HCT116 (cell line): ENCODE data around the gene TFEB. TPM values are rescaled to one million over a fixed set of nuclear protein-coding genes. Genes with fewer than 3 reads are reported as not detected.

Experiments used
- ATAC-seq: fragments of 200-7000 bp; cut with Tn5 transposase; 2 replicates; pipeline ENCODE4 v1.9.1; 2020; ENCODE audit warnings: mild to moderate bottlenecking, moderate library complexity
- BruUV-seq: library from RNA; stranded (reverse); fragments of 400-500 nt; replicated peaks from 2 replicates; lab custom pipeline; 2021; lab: Mats Ljungman, UMichigan
- CTCF ChIA-PET: fragments of 300-600 bp; sonication (Branson Sonifier 250); formaldehyde crosslinking; loops from one replicate; lab custom pipeline; 2021; ENCODE audit warnings: antibody characterized with exemption; lab: Charles Lee
- POLR2A ChIA-PET: fragments of 300-600, 350-600 bp; sonication (Branson Sonifier 250); formaldehyde crosslinking; loops from one replicate; lab custom pipeline; 2021; ENCODE audit warnings: antibody characterized with exemption; lab: Charles Lee
- RAD21 ChIA-PET, 2 experiments: fragments of 300-600 bp; sonication (Branson Sonifier 250); formaldehyde crosslinking; loops; one replicate each; lab custom pipeline; 2023; ENCODE audit warnings: low total read pairs in 2 of 2; ENCODE audit not compliant: uncharacterized antibody in 2 of 2, unreplicated experiment in 2 of 2, low non-redundant PET in 1 of 2; lab: Charles Lee
- DNase-seq: peaks from one replicate; pipeline ENCODE4 v3.0.0-alpha.2; 2010; ENCODE audit warnings: low read depth, low spot score
- H2AFZ ChIP-seq: fragments of 200-600 bp; shearing (Covaris generic), sonication (generic); 2 replicates; pipeline ENCODE4 v1.6.1; 2017; ENCODE audit warnings: low read depth, mixed run types, mixed read lengths, antibody characterized with exemption, low read length; ENCODE audit not compliant: poor library complexity, severe bottlenecking
- H3K27ac ChIP-seq: 2 replicates; pipeline ENCODE4 v1.5.1; 2012; ENCODE audit warnings: low read depth, low read length
- H3K27me3 ChIP-seq: fragments of 200-600 bp; sonication (generic); 2 replicates; pipeline ENCODE4 v1.6.1; 2016; ENCODE audit warnings: mixed run types, low read length, mixed read lengths; ENCODE audit not compliant: insufficient read depth
- H3K36me3 ChIP-seq, 2 experiments: fragments of 200-500 bp in 1 of 2; fragments of 200-600 bp in 1 of 2; sonication (Bioruptor generic) in 1 of 2; sonication (generic) in 1 of 2; 2 replicates each; pipeline versions ENCODE4 v1.5.1 to v1.6.1; 2014 to 2016; ENCODE audit warnings: low read length in 2 of 2, inconsistent platforms in 1 of 2, mixed read lengths in 1 of 2, mixed run types in 1 of 2; ENCODE audit not compliant: insufficient read depth in 2 of 2, control insufficient read depth in 1 of 2
- H3K4me1 ChIP-seq, 2 experiments: fragments of 200-600 bp in 1 of 2; sonication (generic) in 1 of 2; 2 replicates each; pipeline versions ENCODE4 v1.5.1 to v1.6.1; 2012 to 2017; ENCODE audit warnings: low read length in 2 of 2, inconsistent platforms in 1 of 2, mild to moderate bottlenecking in 1 of 2, mixed read lengths in 1 of 2, mixed run types in 1 of 2, moderate library complexity in 1 of 2; ENCODE audit not compliant: insufficient read depth in 2 of 2, control insufficient read depth in 1 of 2
- H3K4me2 ChIP-seq: fragments of 200-600 bp; sonication (generic); 2 replicates; pipeline ENCODE4 v1.6.1; 2017; ENCODE audit warnings: mixed run types, low read length, mixed read lengths
- H3K4me3 ChIP-seq, 2 experiments: fragments of 200-600 bp in 1 of 2; sonication (generic) in 1 of 2; replicated peaks in 1 of 2; 2 replicates each; pipeline ENCODE4 v1.5.1; 2011 to 2016; ENCODE audit warnings: low read length in 2 of 2, control low read depth in 1 of 2, low read depth in 1 of 2, mild to moderate bottlenecking in 1 of 2, mixed read lengths in 1 of 2, mixed run types in 1 of 2
- H3K79me2 ChIP-seq: fragments of 200-600 bp; sonication (generic); 2 replicates; pipeline ENCODE4 v1.6.1; 2017; ENCODE audit warnings: mild to moderate bottlenecking, mixed run types, low read length, moderate library complexity, mixed read lengths; ENCODE audit not compliant: insufficient read depth
- H3K9ac ChIP-seq: fragments of 200-600 bp; sonication (generic); 2 replicates; pipeline ENCODE4 v1.6.1; 2016; ENCODE audit warnings: low read length, mixed read lengths
- H3K9me2 ChIP-seq: fragments of 200-600 bp; sonication (generic), shearing (Covaris generic); 2 replicates; pipeline ENCODE4 v1.6.1; 2017; ENCODE audit warnings: mixed run types, mild to moderate bottlenecking, moderate library complexity; ENCODE audit not compliant: insufficient read depth
- H3K9me3 ChIP-seq, 2 experiments: fragments of 200-500 bp in 1 of 2; fragments of 200-600 bp in 1 of 2; sonication (Bioruptor generic) in 1 of 2; sonication (generic) in 1 of 2; 2 replicates each; pipeline ENCODE4 v1.6.1; 2014 to 2017; ENCODE audit warnings: low read length in 2 of 2, mixed read lengths in 2 of 2, inconsistent platforms in 1 of 2, low read depth in 1 of 2, mild to moderate bottlenecking in 1 of 2, mixed run types in 1 of 2, moderate library complexity in 1 of 2; ENCODE audit not compliant: control insufficient read depth in 1 of 2, insufficient read depth in 1 of 2
- H4K20me1 ChIP-seq: fragments of 200-600 bp; sonication (generic), shearing (Covaris generic); 2 replicates; pipeline ENCODE4 v1.6.1; 2017; ENCODE audit warnings: mixed run types, mild to moderate bottlenecking, moderate library complexity; ENCODE audit not compliant: insufficient read depth
- EGR1 ChIP-seq: IDR thresholded peaks from 2 replicates; pipeline ENCODE4 v1.6.1; 2012; ENCODE audit warnings: low read depth
- ELF1 ChIP-seq: IDR thresholded peaks from 2 replicates; pipeline ENCODE4 v1.6.1; 2012; ENCODE audit warnings: low read depth, borderline replicate concordance
- EZH2 ChIP-seq: fragments of 200-600 bp; sonication (generic); IDR thresholded peaks from 2 replicates; pipeline ENCODE4 v1.6.1; 2017; ENCODE audit warnings: antibody characterized with exemption, mixed run types
- EZH2phosphoT487 ChIP-seq: fragments of 200-600 bp; IDR thresholded peaks from 2 replicates; pipeline ENCODE4 v1.6.1; 2018; ENCODE audit warnings: antibody characterized with exemption, borderline replicate concordance
- RAD21 ChIP-seq: IDR thresholded peaks from 2 replicates; pipeline ENCODE4 v1.6.1; 2012; ENCODE audit warnings: low read depth, mild to moderate bottlenecking
- SRF ChIP-seq: IDR thresholded peaks from 2 replicates; pipeline ENCODE4 v1.6.1; 2012; ENCODE audit warnings: low read depth
- ZNF274 ChIP-seq: fragments of 200-500 bp; sonication (Bioruptor generic); IDR thresholded peaks from 2 replicates; pipeline ENCODE4 v1.6.1; 2014; ENCODE audit warnings: mild to moderate bottlenecking, low read depth, low read length, inconsistent platforms
- intact Hi-C: fragments of 100-400 bp; cut with micrococcal nuclease; formaldehyde crosslinking; loops from 2 replicates; pipeline ENCODE4 v1.10.0; 2022
- total RNA-seq: library from RNA; stranded (reverse); gene quantifications from one replicate; pipeline ENCODE4 v1.2.1, GENCODE V29; 2021; ENCODE audit not compliant: unreplicated experiment
- TF ChIP-seq, protein P1 (sequence below): IDR thresholded peaks from 2 replicates; pipeline ENCODE4 v1.6.1; 2012
- TF ChIP-seq, protein P2 (sequence below), 3 experiments: fragments of 200-600 bp in 1 of 3; sonication (generic) in 1 of 3; IDR thresholded peaks in 2 of 3; conservative IDR thresholded peaks in 1 of 3; 2 replicates each; pipeline ENCODE4 v1.5.1; 2012 to 2017; ENCODE audit warnings: low read depth in 2 of 3, low read length in 2 of 3, antibody characterized with exemption in 1 of 3, borderline replicate concordance in 1 of 3, control low read depth in 1 of 3, mild to moderate bottlenecking in 1 of 3, mixed read lengths in 1 of 3, mixed run types in 1 of 3, moderate library complexity in 1 of 3; ENCODE audit not compliant: insufficient read depth in 1 of 3

Gene TFEB
- total RNA-seq, 1 experiment from 2014 or later, result 4.8 TPM

DNA sequence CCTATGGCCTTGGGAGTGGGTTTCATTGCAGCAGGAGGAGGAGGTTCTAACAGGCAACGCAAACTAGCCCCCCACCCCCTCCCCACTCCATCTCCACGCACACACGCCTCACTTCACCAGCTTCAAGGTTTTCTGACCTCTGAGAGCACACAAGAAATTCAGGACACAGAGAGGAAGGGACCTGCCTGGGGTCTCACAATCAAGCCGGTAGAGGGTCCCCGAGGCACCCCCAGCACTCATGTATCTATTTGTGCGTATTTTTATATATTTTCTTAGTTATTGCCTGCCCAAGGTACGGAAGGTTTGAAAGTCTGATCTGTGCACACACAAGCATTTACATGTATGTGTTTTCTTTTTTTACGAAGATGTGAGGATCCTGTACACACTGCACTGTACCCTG is 80.2 kb downstream of the TFEB start:
- no peak overlapping the region for H2AFZ ChIP-seq
- H3K4me2 ChIP-seq, result no peak overlapping the region
- no TSS peak for BruUV-seq
- H3K4me1 ChIP-seq, result no peaks in the 10 kb centered on the region
- H3K4me3 ChIP-seq, result no peak overlapping the region
- TF ChIP-seq ZNF274 (no peak), EZH2phosphoT487 (no peak), EGR1 (no peak), ELF1 (no peak), RAD21 (no peak)
- TF ChIP-seq, protein P1, sequence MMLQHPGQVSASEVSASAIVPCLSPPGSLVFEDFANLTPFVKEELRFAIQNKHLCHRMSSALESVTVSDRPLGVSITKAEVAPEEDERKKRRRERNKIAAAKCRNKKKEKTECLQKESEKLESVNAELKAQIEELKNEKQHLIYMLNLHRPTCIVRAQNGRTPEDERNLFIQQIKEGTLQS, result no peak
- TF ChIP-seq, protein P2, sequence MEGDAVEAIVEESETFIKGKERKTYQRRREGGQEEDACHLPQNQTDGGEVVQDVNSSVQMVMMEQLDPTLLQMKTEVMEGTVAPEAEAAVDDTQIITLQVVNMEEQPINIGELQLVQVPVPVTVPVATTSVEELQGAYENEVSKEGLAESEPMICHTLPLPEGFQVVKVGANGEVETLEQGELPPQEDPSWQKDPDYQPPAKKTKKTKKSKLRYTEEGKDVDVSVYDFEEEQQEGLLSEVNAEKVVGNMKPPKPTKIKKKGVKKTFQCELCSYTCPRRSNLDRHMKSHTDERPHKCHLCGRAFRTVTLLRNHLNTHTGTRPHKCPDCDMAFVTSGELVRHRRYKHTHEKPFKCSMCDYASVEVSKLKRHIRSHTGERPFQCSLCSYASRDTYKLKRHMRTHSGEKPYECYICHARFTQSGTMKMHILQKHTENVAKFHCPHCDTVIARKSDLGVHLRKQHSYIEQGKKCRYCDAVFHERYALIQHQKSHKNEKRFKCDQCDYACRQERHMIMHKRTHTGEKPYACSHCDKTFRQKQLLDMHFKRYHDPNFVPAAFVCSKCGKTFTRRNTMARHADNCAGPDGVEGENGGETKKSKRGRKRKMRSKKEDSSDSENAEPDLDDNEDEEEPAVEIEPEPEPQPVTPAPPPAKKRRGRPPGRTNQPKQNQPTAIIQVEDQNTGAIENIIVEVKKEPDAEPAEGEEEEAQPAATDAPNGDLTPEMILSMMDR (IDR thresholded peaks at IDR 0.05 in 2 of 3, conservative IDR thresholded peaks at IDR 0.05 in 1 of 3; ENCODE audit: borderline replicate concordance in 1 of 3, insufficient read depth in 1 of 3, low read depth in 2 of 3, low read length in 2 of 3), result no peak
- RAD21 ChIA-PET, result no interaction called here
- ATAC-seq (no peak), DNase-seq (no peak)
- no peaks in the 10 kb centered on the region for H3K9me3 ChIP-seq
- no peaks in the 10 kb centered on the region for H3K27me3 ChIP-seq
- H3K36me3 ChIP-seq, result no peaks in the 10 kb centered on the region; a peak in 1 of 4 replicates
- H3K79me2 ChIP-seq, result no peaks in the 10 kb centered on the region
- H3K9me2 ChIP-seq, result no peaks in the 10 kb centered on the region
- H4K20me1 ChIP-seq, result no peaks in the 10 kb centered on the region
- CTCF ChIA-PET, result no interaction called here
- intact Hi-C loops, result no loop called here
- H3K27ac ChIP-seq, result no peak overlapping the region
- no peak overlapping the region for H3K9ac ChIP-seq
- POLR2A ChIA-PET, result no interaction called here

DNA sequence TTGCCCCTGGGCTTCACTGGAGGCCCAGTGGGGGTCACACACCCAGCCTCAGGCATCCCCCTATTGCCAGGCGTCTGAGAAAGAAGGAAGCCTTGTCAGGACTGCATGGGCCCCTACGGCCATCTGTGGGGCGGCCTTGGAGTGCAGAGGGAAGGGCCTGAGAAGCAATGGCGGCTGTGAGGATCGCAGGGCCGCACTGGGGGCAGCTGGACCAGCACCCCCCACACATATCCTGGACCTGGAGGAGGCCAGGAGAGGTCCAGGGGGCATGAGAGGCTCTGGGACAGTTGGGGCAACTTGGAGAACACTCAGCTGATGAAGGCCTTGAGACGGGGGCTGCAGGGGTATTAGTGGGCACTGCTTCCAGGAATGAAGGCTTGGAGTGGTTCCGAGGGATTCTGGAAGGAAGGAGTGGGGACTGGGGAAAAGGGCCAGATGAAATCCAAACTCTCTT is 80.7 kb downstream of the TFEB start:
- ATAC-seq (no peak), DNase-seq (no peak)
- no peaks in the 10 kb centered on the region for H3K9me2 ChIP-seq
- H3K27ac ChIP-seq, result no peak overlapping the region
- no peak overlapping the region for H2AFZ ChIP-seq
- ChIA-PET POLR2A (no interaction called here), CTCF (no interaction called here), RAD21 (no interaction called here)
- no peaks in the 10 kb centered on the region for H3K79me2 ChIP-seq
- BruUV-seq, result no TSS peak
- intact Hi-C loops, result no loop called here
- H3K4me1 ChIP-seq, result no peaks in the 10 kb centered on the region
- H3K9ac ChIP-seq, result no peak overlapping the region
- H3K27me3 ChIP-seq, result no peaks in the 10 kb centered on the region
- H3K4me2 ChIP-seq, result no peak overlapping the region
- no peaks in the 10 kb centered on the region for H3K9me3 ChIP-seq
- H3K4me3 ChIP-seq, result no peak overlapping the region
- no peak for TF ChIP-seq EZH2
- TF ChIP-seq, protein P2 (IDR thresholded peaks at IDR 0.05 in 2 of 3, conservative IDR thresholded peaks at IDR 0.05 in 1 of 3; ENCODE audit: borderline replicate concordance in 1 of 3, insufficient read depth in 1 of 3, low read depth in 2 of 3, low read length in 2 of 3), result no peak
- TF ChIP-seq SRF, result no peak
- no peaks in the 10 kb centered on the region for H4K20me1 ChIP-seq
- peaks cover 0 to 2% of the 10 kb centered on the region in 2 experiments; a peak in 1 of 4 replicates for H3K36me3 ChIP-seq
